Ureter (tissue), 1 donor: Measurements from ENCODE around the gene SRGAP3. TPM values are rescaled to one million over a fixed set of nuclear protein-coding genes. Genes with fewer than 3 reads are reported as not detected.

Experiments
- DNase-seq: peaks from one replicate; pipeline ENCODE4 v3.0.0-alpha.2; 2020; ENCODE audit warnings: low spot score
- total RNA-seq: library from RNA; stranded (reverse); gene quantifications from one replicate; pipeline ENCODE4 v1.2.4, GENCODE V29; 2023
- donor health status: DM: yes; HTN: yes; CAD: no.

Gene SRGAP3
- total RNA-seq, 1 donor from 2014 or later, result 51.2 TPM

DNA sequence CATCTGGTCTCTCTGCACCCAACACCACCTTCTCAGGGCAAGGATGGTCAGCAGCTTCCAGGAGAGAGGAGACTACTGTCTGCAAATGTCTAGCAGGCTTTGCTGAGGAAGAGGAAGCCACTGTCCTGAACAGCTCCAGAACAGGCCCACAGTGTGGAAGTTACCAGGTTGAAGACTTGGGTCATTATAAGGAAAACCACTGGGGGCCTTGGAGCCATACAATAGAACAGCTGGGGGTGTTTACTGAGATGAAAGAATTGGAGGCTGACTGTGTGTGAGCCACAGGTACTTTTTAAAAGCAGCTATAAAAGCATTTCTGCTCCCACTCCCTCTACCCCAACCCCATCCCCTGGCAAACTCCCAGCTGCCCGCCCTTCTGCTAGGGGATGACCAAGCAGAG lies 24.2 kb downstream of the SRGAP3 start:
- DNase-seq, result no peak

DNA sequence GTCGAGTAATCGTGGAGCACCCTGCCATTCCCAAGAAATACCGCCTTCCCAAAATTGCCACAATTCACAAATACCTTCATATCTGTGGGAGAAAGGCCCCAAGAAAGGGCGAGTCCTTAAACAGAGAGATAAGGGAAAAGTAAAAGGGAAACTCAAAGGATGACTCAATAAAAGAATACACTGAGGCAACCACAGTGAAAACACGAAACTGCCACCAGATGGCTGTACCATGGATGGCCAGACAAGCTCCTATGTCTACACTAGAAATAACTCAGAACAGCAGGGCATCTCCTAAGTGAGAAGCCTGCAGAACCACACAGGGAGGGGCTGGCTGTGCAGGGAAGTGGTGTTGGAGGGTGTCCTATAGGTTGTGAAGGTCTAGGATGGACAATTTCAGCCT lies 25.0 kb downstream of the SRGAP3 start:
- no peak for DNase-seq

GRCh38 chr3:9223672-9224071 lies 25.8 kb downstream of the SRGAP3 start:
- no peak for DNase-seq

- DNase-seq, result no peak
Observed at GRCh38 chr3:9222956-9223639, 26.3 kb downstream of the SRGAP3 start.

- DNase-seq, result no peak
Observed at GRCh38 chr3:9222049-9222448, 27.4 kb downstream of the SRGAP3 start.

DNA sequence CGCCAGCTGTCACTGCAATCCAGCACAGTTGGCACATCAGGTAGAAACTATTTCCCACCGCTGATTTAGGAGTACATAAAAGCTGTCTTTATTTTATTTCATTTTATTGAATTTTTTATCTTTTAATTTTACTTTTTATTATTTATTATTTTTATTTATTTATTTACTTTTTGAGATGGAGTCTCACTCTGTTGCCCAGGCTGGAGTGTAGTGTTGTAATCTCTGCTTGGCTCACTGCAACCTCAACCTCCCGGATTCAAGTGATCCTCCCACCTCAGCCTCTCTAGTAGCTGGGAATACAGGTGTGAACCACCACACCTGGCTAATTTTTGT lies 31.0 kb downstream of the SRGAP3 start:
- no peak for DNase-seq

- no peak for DNase-seq
Observed at GRCh38 chr3:9217784-9218513, 31.5 kb downstream of the SRGAP3 start.

GRCh38 chr3:9216736-9217135 lies 32.7 kb downstream of the SRGAP3 start:
- DNase-seq, result no peak

DNA sequence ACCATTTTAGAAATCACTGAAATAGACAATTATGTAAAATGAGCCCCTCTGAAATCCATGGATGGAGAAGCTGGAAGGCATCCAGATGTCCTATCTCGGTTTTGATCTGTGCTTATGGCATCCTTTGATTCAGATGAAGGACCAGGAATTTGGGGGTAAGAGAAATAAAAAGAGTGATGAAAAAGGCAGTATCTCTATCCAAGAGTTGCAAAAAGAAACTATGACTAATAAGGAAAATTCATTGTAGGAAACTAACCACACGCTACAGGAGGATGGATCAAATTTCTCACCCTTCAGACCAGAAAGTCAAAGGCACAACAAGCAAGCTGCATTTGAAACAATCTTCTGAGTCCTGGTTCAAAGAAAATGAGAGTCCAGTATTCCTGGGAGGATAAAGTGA lies 34.8 kb downstream of the SRGAP3 start:
- no peak for DNase-seq

- no peak for DNase-seq
Observed at GRCh38 chr3:9214185-9214584, 35.3 kb downstream of the SRGAP3 start.

- no peak for DNase-seq
Observed at GRCh38 chr3:9213019-9213634, 36.3 kb downstream of the SRGAP3 start.

DNA sequence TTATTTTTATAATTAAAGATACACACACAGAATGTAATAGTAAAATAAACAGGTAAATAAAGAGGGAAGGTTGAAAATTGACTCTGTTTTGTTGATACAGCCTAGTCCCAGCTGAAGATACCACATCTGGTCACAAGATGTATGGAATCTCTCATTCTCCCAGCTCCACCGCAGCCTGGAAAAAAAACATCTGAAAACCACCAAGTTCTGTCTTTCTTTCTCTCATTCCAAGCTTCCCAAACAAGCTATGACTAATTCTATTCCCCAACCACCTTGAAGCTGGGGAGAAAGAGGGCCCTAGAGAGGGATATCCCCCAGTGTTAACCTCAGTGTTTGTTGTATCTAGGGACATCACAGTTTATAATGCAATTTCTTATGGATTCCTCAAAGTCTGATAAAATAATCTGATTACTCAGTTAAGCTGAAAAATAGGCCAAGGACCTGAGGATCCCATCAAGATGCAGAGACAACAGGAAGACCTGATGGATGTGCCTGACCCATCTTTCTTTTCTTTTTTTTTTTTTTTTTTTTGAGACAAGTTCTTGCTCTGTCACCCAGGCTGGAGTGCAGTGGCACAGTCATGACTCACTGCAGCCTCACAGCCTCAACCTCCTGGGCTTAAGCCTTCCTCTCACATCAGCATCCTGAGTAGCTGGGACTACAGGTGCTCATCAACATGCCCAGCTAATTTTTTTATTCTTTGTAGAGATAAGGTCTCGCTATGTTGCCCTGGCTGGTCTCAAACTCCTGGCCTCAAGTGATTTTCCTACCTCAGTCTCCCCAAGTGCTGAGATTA lies 38.1 kb downstream of the SRGAP3 start:
- DNase-seq, result no peak

DNA sequence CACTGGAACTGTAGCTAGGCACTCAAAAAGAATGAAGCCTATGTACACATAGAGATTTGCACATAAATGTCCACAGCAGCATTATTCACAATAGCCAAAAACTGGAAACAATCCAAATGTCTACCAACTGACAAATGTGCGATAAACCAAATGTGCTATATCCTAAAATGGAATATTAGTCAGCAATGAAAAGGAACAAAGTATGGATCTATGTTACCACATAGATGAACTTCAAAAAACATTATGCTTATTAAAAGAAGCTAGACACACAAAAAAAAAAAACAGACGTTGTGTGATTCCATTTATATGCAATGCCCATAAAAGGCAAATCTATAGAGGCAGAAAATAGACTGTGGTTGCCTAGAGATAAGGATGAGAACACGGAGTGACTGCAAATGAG lies 39.7 kb downstream of the SRGAP3 start:
- no peak for DNase-seq

GRCh38 chr3:9208605-9209152 lies 40.8 kb downstream of the SRGAP3 start:
- DNase-seq, result no peak

DNA sequence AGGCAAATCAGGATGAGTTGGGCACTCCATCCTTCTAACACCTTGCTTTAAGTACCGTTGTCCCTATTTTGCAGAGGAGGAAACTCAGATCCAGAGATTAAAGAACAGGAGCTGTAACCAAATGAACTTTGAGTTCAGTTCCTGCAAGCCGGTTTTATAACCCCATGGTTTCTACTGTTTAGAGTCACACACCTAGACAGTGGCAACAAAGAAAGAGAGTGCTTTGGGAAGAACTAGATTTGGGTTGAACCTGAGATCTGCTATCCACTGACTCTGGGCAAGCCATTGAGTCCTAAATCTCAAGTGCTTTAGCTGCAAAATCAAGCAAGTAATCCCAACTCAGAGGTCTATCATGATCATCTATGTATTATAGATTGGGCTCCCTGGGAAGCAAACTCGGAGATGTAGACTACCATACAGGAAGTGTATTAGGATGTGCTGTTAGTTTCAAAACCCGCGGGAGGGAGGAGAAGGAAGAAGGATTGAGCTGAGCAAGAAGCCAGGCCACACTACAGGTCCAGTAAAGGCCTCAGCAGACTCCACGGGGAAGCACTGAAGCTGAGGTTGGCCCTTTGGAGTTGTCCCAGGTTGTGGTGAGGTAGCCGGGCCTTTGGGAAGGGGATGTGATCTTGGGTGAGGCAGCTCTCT lies 42.2 kb downstream of the SRGAP3 start:
- DNase-seq, result no peak

DNA sequence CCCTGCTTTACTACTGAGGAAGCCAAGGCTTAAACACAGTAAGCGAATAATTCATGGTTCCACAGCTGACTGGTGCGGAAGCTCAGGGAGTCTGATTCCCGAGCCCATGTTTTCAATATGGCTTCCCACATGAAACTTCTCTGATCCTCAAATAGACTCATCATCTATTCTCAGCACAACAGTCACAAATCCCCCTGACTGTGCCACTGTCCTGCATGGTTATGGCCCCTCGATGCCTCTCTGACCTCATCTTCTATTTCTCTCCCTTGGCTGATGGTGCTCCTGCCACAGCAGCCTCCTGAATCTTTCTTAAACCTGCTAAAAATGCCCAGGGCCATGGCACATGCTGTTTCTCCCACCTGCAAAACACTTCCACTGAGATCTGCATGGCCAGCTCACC lies 43.2 kb downstream of the SRGAP3 start:
- no peak for DNase-seq

- no peak for DNase-seq
Observed at GRCh38 chr3:9205345-9206143, 43.9 kb downstream of the SRGAP3 start.

- no peak for DNase-seq
Observed at GRCh38 chr3:9204253-9204992, 45.0 kb downstream of the SRGAP3 start.

DNA sequence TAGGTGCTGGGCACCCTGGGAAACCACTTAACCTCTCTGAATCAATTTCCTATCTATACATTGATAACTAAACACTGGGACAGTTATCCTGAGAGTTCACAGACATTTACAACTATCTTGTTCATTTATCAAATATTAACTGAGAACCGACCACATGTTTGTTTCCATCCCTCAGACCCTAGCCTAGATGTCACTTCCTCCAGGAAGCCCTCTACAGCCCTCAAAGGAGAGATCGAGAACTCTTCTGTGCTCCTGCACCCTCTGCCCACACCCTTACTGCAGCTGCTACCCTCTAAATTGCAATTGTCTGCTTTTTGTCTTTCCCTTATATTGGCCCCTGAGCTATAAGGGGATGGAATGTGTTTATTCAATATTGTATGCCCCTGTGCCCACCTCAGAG lies 46.1 kb downstream of the SRGAP3 start:
- no peak for DNase-seq

- no peak for DNase-seq
Observed at GRCh38 chr3:9202546-9202945, 46.9 kb downstream of the SRGAP3 start.
